ENCODE measurements around the gene PLTP. TPM values are rescaled to one million over a fixed set of nuclear protein-coding genes. Genes with fewer than 3 reads are reported as not detected.

The PLTP gene
- total RNA-seq, 4 donors from 2014 or later, result 22.2 to 77.3 (median 37.3) TPM

- in situ Hi-C loops (cut with MboI; ENCODE audit: low sequenced_read_pairs in 4 of 4), result no loop called here
- Histone ChIP-seq H3K9me3 (no peaks in the 10 kb centered on the region), H3K27ac (peak overlapping the region; percentile 48 to 82 (median 66)), H3K4me1 (peaks cover 6 to 16% of the 10 kb centered on the region in 2 donors), H3K4me3 (peak overlapping the region; percentile 52 to 66 (median 56)), H3K27me3 (peaks cover 15 to 20% (median 19%) of the 10 kb centered on the region in 3 donors), H3K36me3 (no peaks in the 10 kb centered on the region)
- no peak for ATAC-seq
- intact Hi-C loops (cut with DNase I; ENCODE audit: low total_unique reads), result no loop called here
- no peak for TF ChIP-seq CTCF (IDR thresholded peaks at IDR 0.05 in 4 of 5, conservative IDR thresholded peaks at IDR 0.05 in 1 of 5)
- no peak for TF ChIP-seq POLR2A (IDR thresholded peaks at IDR 0.05)
- no peak for DNase-seq
Measured at GRCh38 chr20:45912344-45912682, 358 bp upstream of the PLTP start.

GRCh38 chr20:45910670-45911485 is 1.1 kb downstream of the PLTP start:
- peak overlapping the region; percentile 48 to 82 (median 66) for H3K27ac ChIP-seq
- peak overlapping the region; percentile 52 to 66 (median 56) for H3K4me3 ChIP-seq
- TF ChIP-seq POLR2A (IDR thresholded peaks at IDR 0.05), result peak; percentile 42 to 62
- TF ChIP-seq CTCF (IDR thresholded peaks at IDR 0.05 in 4 of 5, conservative IDR thresholded peaks at IDR 0.05 in 1 of 5), result no peak
- peak; percentile 85 for ATAC-seq
- in situ Hi-C loops (cut with MboI; ENCODE audit: low sequenced_read_pairs in 4 of 4) (no loop called here), intact Hi-C loops (cut with DNase I; ENCODE audit: low total_unique reads) (no loop called here)
- peak; percentile 89 to 92 for DNase-seq
- H3K36me3 ChIP-seq, result no peaks in the 10 kb centered on the region
- H3K4me1 ChIP-seq, result peaks cover 6 to 16% of the 10 kb centered on the region in 2 donors
- peaks cover 15 to 20% (median 19%) of the 10 kb centered on the region in 3 donors for H3K27me3 ChIP-seq
- no peaks in the 10 kb centered on the region for H3K9me3 ChIP-seq

- intact Hi-C loops (cut with DNase I; ENCODE audit: low total_unique reads) (no loop called here), in situ Hi-C loops (cut with MboI; ENCODE audit: low sequenced_read_pairs in 4 of 4) (no loop called here)
- no peaks in the 10 kb centered on the region for H3K9me3 ChIP-seq
- no peaks in the 10 kb centered on the region for H3K36me3 ChIP-seq
- peak overlapping the region in 3 of 4 donors; percentile 6 to 23 (median 22) for H3K27ac ChIP-seq
- peak overlapping the region in 1 of 4 donors; percentile 57 for H3K4me3 ChIP-seq
- no peak for ATAC-seq
- no peak for DNase-seq
- peaks cover 6 to 16% of the 10 kb centered on the region in 2 donors for H3K4me1 ChIP-seq
- peaks cover 15 to 20% (median 19%) of the 10 kb centered on the region in 3 donors for H3K27me3 ChIP-seq
- TF ChIP-seq CTCF (IDR thresholded peaks at IDR 0.05 in 4 of 5, conservative IDR thresholded peaks at IDR 0.05 in 1 of 5) (no peak), POLR2A (IDR thresholded peaks at IDR 0.05) (no peak)
Measured at GRCh38 chr20:45909817-45910669, 1.9 kb downstream of the PLTP start.

- Histone ChIP-seq H3K4me1 (peaks cover 6 to 16% of the 10 kb centered on the region in 2 donors), H3K27ac (no peak overlapping the region), H3K9me3 (no peaks in the 10 kb centered on the region), H3K27me3 (peaks cover 15 to 20% (median 19%) of the 10 kb centered on the region in 3 donors), H3K4me3 (no peak overlapping the region), H3K36me3 (no peaks in the 10 kb centered on the region)
- intact Hi-C loops (cut with DNase I; ENCODE audit: low total_unique reads) (no loop called here), in situ Hi-C loops (cut with MboI; ENCODE audit: low sequenced_read_pairs in 4 of 4) (no loop called here)
- no peak for ATAC-seq
- no peak for TF ChIP-seq POLR2A (IDR thresholded peaks at IDR 0.05)
- no peak for TF ChIP-seq CTCF (IDR thresholded peaks at IDR 0.05 in 4 of 5, conservative IDR thresholded peaks at IDR 0.05 in 1 of 5)
- DNase-seq, result no peak
Measured at GRCh38 chr20:45909336-45909808, 2.6 kb downstream of the PLTP start.

Data from gastrocnemius medialis (tissue), 4 donors.